HepG2 (cell line): Measurements from ENCODE around the gene DSTN. TPM values are rescaled to one million over a fixed set of nuclear protein-coding genes. Genes with fewer than 3 reads are reported as not detected.

Experiments used
- CREBL2 ChIP-seq: sonication (generic); formaldehyde crosslinking; IDR thresholded peaks from 2 replicates; pipeline ENCODE4 v1.8.1; 2023; ENCODE audit warnings: missing genetic modification reagents, mild to moderate bottlenecking, borderline replicate concordance
- CREM ChIP-seq, 2 experiments: sonication (generic) in 1 of 2; formaldehyde crosslinking in 1 of 2; IDR thresholded peaks; 2 replicates each; pipeline versions ENCODE4 v1.4.0 to v1.6.1; 2016 to 2020; ENCODE audit warnings: antibody characterized with exemption in 1 of 2, mild to moderate bottlenecking in 1 of 2, missing genetic modification reagents in 1 of 2
- GFI1 ChIP-seq: sonication (generic); formaldehyde crosslinking; IDR thresholded peaks from 2 replicates; pipeline ENCODE4 v1.5.0; 2020; ENCODE audit warnings: missing genetic modification reagents, mild to moderate bottlenecking, borderline replicate concordance
- HMGXB3 ChIP-seq: sonication (generic); formaldehyde crosslinking; IDR thresholded peaks from 2 replicates; pipeline ENCODE4 v1.4.0; 2020; ENCODE audit warnings: missing genetic modification reagents, borderline replicate concordance
- IRF2 ChIP-seq: IDR thresholded peaks from 2 replicates; pipeline ENCODE4 v1.6.1; 2018; ENCODE audit warnings: missing genetic modification reagents, missing compliant biosample characterization
- ISX ChIP-seq: sonication (generic); formaldehyde crosslinking; conservative IDR thresholded peaks from 2 replicates; pipeline ENCODE4 v1.5.0; 2020; ENCODE audit warnings: missing genetic modification reagents
- MXI1 ChIP-seq: IDR thresholded peaks from 3 replicates; pipeline ENCODE4 v1.6.1; 2012; ENCODE audit warnings: low read depth, low read length, inconsistent platforms, borderline replicate concordance
- NFKBIZ ChIP-seq: IDR thresholded peaks from 2 replicates; pipeline ENCODE4 v1.6.1; 2018; ENCODE audit warnings: missing genetic modification reagents, missing compliant biosample characterization
- NR2F6 ChIP-seq, 2 experiments: IDR thresholded peaks; 2 replicates each; pipeline ENCODE4 v1.6.1; 2016; ENCODE audit warnings: antibody characterized with exemption in 1 of 2, mild to moderate bottlenecking in 1 of 2
- RARG ChIP-seq: sonication (generic); formaldehyde crosslinking; IDR thresholded peaks from 2 replicates; pipeline ENCODE4 v1.4.0; 2020; ENCODE audit warnings: low read depth, mild to moderate bottlenecking, missing genetic modification reagents
- SAFB2 ChIP-seq: sonication (generic); formaldehyde crosslinking; IDR thresholded peaks from 2 replicates; pipeline ENCODE4 v1.5.1; 2020; ENCODE audit warnings: missing genetic modification reagents, low read depth, mild to moderate bottlenecking, borderline replicate concordance
- SP4 ChIP-seq: sonication (generic); formaldehyde crosslinking; IDR thresholded peaks from 2 replicates; pipeline ENCODE4 v1.8.1; 2023; ENCODE audit warnings: mild to moderate bottlenecking, missing genetic modification reagents
- TBX2 ChIP-seq: sonication (generic); formaldehyde crosslinking; IDR thresholded peaks from 2 replicates; pipeline ENCODE4 v1.5.0; 2020; ENCODE audit warnings: missing genetic modification reagents, mild to moderate bottlenecking, borderline replicate concordance
- ZFP91 ChIP-seq: sonication (generic); formaldehyde crosslinking; IDR thresholded peaks from 2 replicates; pipeline ENCODE4 v1.9.0; 2022; ENCODE audit warnings: missing genetic modification reagents, mild to moderate bottlenecking, borderline replicate concordance
- ZFY ChIP-seq: sonication (generic); formaldehyde crosslinking; IDR thresholded peaks from 2 replicates; pipeline ENCODE4 v1.4.0; 2020; ENCODE audit warnings: missing genetic modification reagents
- ZNF205 ChIP-seq: IDR thresholded peaks from 2 replicates; pipeline ENCODE4 v1.6.1; 2018; ENCODE audit warnings: missing biosample characterization, missing genetic modification reagents
- ZNF362 ChIP-seq: sonication (generic); formaldehyde crosslinking; IDR thresholded peaks from 2 replicates; pipeline ENCODE4 v1.4.0; 2020; ENCODE audit warnings: missing genetic modification reagents, mild to moderate bottlenecking, borderline replicate concordance
- ZNF639 ChIP-seq: conservative IDR thresholded peaks from 2 replicates; pipeline ENCODE4 v1.6.1; 2018; ENCODE audit warnings: missing genetic modification reagents
- ZNF792 ChIP-seq: IDR thresholded peaks from 2 replicates; pipeline ENCODE4 v1.6.1; 2016
- polyA plus RNA-seq, 8 experiments: library from polyadenylated mRNA; depleted of rRNA in 3 of 8; stranded (reverse) in 7 of 8; unstranded in 1 of 8; fragments of >200 nt; fragmentation: Illumina TruSeq in 4 of 8; extraction: Trizol in 4 of 8; gene quantifications; 2 replicates each; pipeline versions ENCODE4 v1.2.1 to v1.2.3, GENCODE V29; 2011 to 2016; ENCODE audit warnings: low read depth in 4 of 8, missing spikeins in 1 of 8, mixed read lengths in 1 of 8; ENCODE audit not compliant: insufficient read depth in 1 of 8
- total RNA-seq, 5 experiments: library from RNA; depleted of rRNA; stranded (reverse); fragments of >200 nt; fragmentation: Illumina TruSeq; extraction: Trizol; gene quantifications; 2 replicates each; pipeline ENCODE4 v1.2.3, GENCODE V29; 2016; ENCODE audit warnings: low read depth in 1 of 5

DSTN gene
- total and polyA plus RNA-seq, 2 of the 13 experiments (the other 11 are each of a cell fraction or from before 2014, with no cell fraction given): 27.6 to 106 TPM

- TF ChIP-seq HMGXB3 (CRISPR knock-in tag) (no peak; the same call in 1 of the 2 replicates), ZFP91 (CRISPR knock-in tag) (peak; percentile 96), CREM (IDR thresholded peaks at IDR 0.05) (no peak), CREM (CRISPR knock-in tag; IDR thresholded peaks at IDR 0.05) (no peak; the same call in none of the 2 replicates), MXI1 (peak; percentile 96; the same call in 2 of the 3 replicates), TBX2 (CRISPR knock-in tag) (peak; percentile 92; the same call in 1 of the 2 replicates), IRF2 (CRISPR knock-in tag) (peak; percentile 48; the same call in 1 of the 2 replicates), ISX (CRISPR knock-in tag) (no peak), CREBL2 (0 out of 2 replicates have a peak, but pooled peaks have one; percentile 17), RARG (no peak), NR2F6 (IDR thresholded peaks at IDR 0.05) (no peak), NR2F6 (CRISPR knock-in tag; IDR thresholded peaks at IDR 0.05) (no peak; the same call in 1 of the 2 replicates), ZNF792 (CRISPR knock-in tag) (0 out of 2 replicates have a peak, but pooled peaks have one; percentile 33), ZNF362 (CRISPR knock-in tag) (no peak), ZFY (CRISPR knock-in tag) (peak; percentile 87), SAFB2 (CRISPR knock-in tag) (peak; percentile 72; the same call in 1 of the 2 replicates), NFKBIZ (CRISPR knock-in tag) (0 out of 2 replicates have a peak, but pooled peaks have one; percentile 42), ZNF205 (CRISPR knock-in tag) (peak; percentile 68), GFI1 (no peak), SP4 (CRISPR knock-in tag) (peak; percentile 92), ZNF639 (CRISPR knock-in tag) (peak; percentile 66)
Measured at GRCh38 chr20:17569616-17570346, at the start of gene DSTN (continued).
